Endothelial cell of umbilical vein (primary cell): ENCODE measurements around the gene CEMIP. TPM values are rescaled to one million over a fixed set of nuclear protein-coding genes. Genes with fewer than 3 reads are reported as not detected.

Source experiments
- BruUV-seq: library from RNA; stranded (reverse); fragments of 400-500 nt; replicated peaks from 2 replicates; lab custom pipeline; 2021; lab: Mats Ljungman, UMichigan
- CTCF ChIA-PET: fragments of 300-600, 350-600 bp; sonication (Branson Sonifier 250); formaldehyde crosslinking; loops from one replicate; lab custom pipeline; 2021; ENCODE audit warnings: antibody characterized with exemption, inconsistent platforms; lab: Charles Lee
- POLR2A ChIA-PET: fragments of 300-600, 350-600 bp; sonication (Branson Sonifier 250); formaldehyde crosslinking; loops from one replicate; lab custom pipeline; 2021; ENCODE audit warnings: antibody characterized with exemption, inconsistent platforms; lab: Charles Lee
- DNase-seq: peaks from one replicate; pipeline ENCODE4 v3.0.0-alpha.2; 2011; ENCODE audit warnings: low read depth, low spot score
- FAIRE-seq: peaks from 2 replicates; lab custom pipeline; 2011; peaks lifted over from hg19 to GRCh38; lab: Jason Lieb, UNC
- H2AFZ ChIP-seq: 2 replicates; pipeline ENCODE4 v1.6.0; 2012; ENCODE audit warnings: low read depth, low read length, control low read depth, inconsistent platforms
- H3K27ac ChIP-seq: 2 replicates; pipeline ENCODE4 v1.5.1; 2011; ENCODE audit warnings: low read depth, mild to moderate bottlenecking, control low read depth, low read length, moderate library complexity; ENCODE audit not compliant: insufficient read depth
- H3K27me3 ChIP-seq, 2 experiments: 2 replicates each; pipeline versions ENCODE4 v1.6.0 to v1.6.1; 2011; ENCODE audit warnings: low read length in 2 of 2, mixed read lengths in 1 of 2; ENCODE audit not compliant: control insufficient read depth in 2 of 2, insufficient read depth in 2 of 2
- H3K36me3 ChIP-seq, 2 experiments: 2 replicates in 1 of 2; 3 replicates in 1 of 2; pipeline ENCODE4 v1.5.1; 2011; ENCODE audit warnings: low read length in 2 of 2, mild to moderate bottlenecking in 1 of 2, moderate library complexity in 1 of 2; ENCODE audit not compliant: control insufficient read depth in 2 of 2, insufficient read depth in 2 of 2; ENCODE audit errors: extremely low read depth in 1 of 2
- H3K4me1 ChIP-seq: 3 replicates; pipeline ENCODE4 v1.5.1; 2011; ENCODE audit warnings: mild to moderate bottlenecking, low read length; ENCODE audit not compliant: control insufficient read depth, insufficient read depth; ENCODE audit errors: extremely low read depth
- H3K4me2 ChIP-seq: 2 replicates; pipeline ENCODE4 v1.6.1; 2011; ENCODE audit warnings: low read length, control low read depth, mixed read lengths; ENCODE audit not compliant: insufficient read depth
- H3K4me3 ChIP-seq, 3 experiments: fragments of 200-600 bp in 1 of 3; sonication (generic), shearing (Covaris generic) in 1 of 3; replicated peaks in 1 of 3; 2 replicates each; pipeline ENCODE4 v1.5.1; 2011 to 2016; ENCODE audit warnings: control low read depth in 3 of 3, low read length in 3 of 3, mild to moderate bottlenecking in 2 of 3, inconsistent platforms in 1 of 3, low read depth in 1 of 3, moderate library complexity in 1 of 3; ENCODE audit not compliant: insufficient read depth in 1 of 3
- H3K79me2 ChIP-seq: 2 replicates; pipeline ENCODE4 v1.6.0; 2012; ENCODE audit warnings: low read length, inconsistent platforms; ENCODE audit not compliant: control insufficient read depth, insufficient read depth
- H3K9ac ChIP-seq: replicated peaks from 2 replicates; pipeline ENCODE3; 2011; ENCODE audit warnings: low read length, control low read depth; ENCODE audit not compliant: insufficient read depth; ENCODE audit errors: extremely low read depth
- H3K9me1 ChIP-seq: replicated peaks from 3 replicates; pipeline ENCODE4 v1.6.0; 2011; ENCODE audit warnings: mild to moderate bottlenecking, low read length; ENCODE audit not compliant: control insufficient read depth, insufficient read depth; ENCODE audit errors: extremely low read depth
- H3K9me3 ChIP-seq: replicated peaks from 2 replicates; pipeline ENCODE4 v1.5.1; 2012; ENCODE audit warnings: low read length, inconsistent platforms; ENCODE audit not compliant: control insufficient read depth, insufficient read depth
- H4K20me1 ChIP-seq: replicated peaks from 2 replicates; pipeline ENCODE3; 2011; ENCODE audit warnings: mild to moderate bottlenecking, low read length; ENCODE audit not compliant: control insufficient read depth, insufficient read depth; ENCODE audit errors: extremely low read depth
- CTCF ChIP-seq, 2 donors: IDR thresholded peaks; 1 replicate in 1 of 2; 2 replicates in 1 of 2; pipeline ENCODE4 v1.5.1; 2011; ENCODE audit warnings: low read length in 2 of 2, mild to moderate bottlenecking in 2 of 2, moderate library complexity in 2 of 2, control low read depth in 1 of 2, inconsistent platforms in 1 of 2, low read depth in 1 of 2; ENCODE audit not compliant: insufficient read depth in 1 of 2; ENCODE audit errors: extremely low read depth in 1 of 2
- EZH2 ChIP-seq: IDR thresholded peaks from 2 replicates; pipeline ENCODE4 v1.6.1; 2012; ENCODE audit warnings: borderline replicate concordance, low read depth, mild to moderate bottlenecking, moderate library complexity, low read length, inconsistent platforms; ENCODE audit not compliant: severe bottlenecking
- FOS ChIP-seq: IDR thresholded peaks from 2 replicates; pipeline ENCODE4 v1.6.1; 2011; ENCODE audit warnings: mild to moderate bottlenecking, low read length, moderate library complexity, borderline replicate concordance; ENCODE audit not compliant: insufficient read depth
- GATA2 ChIP-seq: IDR thresholded peaks from 2 replicates; pipeline ENCODE4 v1.7.0; 2011; ENCODE audit warnings: low read depth, mild to moderate bottlenecking, moderate library complexity, mixed read lengths, low read length; ENCODE audit not compliant: insufficient read length, insufficient read depth
- JUN ChIP-seq: IDR thresholded peaks from 2 replicates; pipeline ENCODE4 v1.6.1; 2011; ENCODE audit warnings: borderline replicate concordance, low read depth; ENCODE audit not compliant: insufficient read length, insufficient read depth
- MAX ChIP-seq: IDR thresholded peaks from 2 replicates; pipeline ENCODE4 v1.6.1; 2011; ENCODE audit not compliant: insufficient read depth, insufficient read length
- MYC ChIP-seq: IDR thresholded peaks from one replicate; pipeline ENCODE4 v1.6.1; 2011; ENCODE audit warnings: mild to moderate bottlenecking, low read depth, low read length
- POLR2A ChIP-seq: IDR thresholded peaks from 2 replicates; pipeline ENCODE4 v1.6.1; 2012; ENCODE audit warnings: low read depth, mild to moderate bottlenecking, control low read depth, low read length
- POLR2AphosphoS5 ChIP-seq: IDR thresholded peaks from 2 replicates; pipeline ENCODE4 v1.6.1; 2012; ENCODE audit warnings: low read depth, mild to moderate bottlenecking, control low read depth, low read length, moderate library complexity; ENCODE audit not compliant: insufficient read depth
- dilution Hi-C: fragments of 300-500 bp; cut with MboI; formaldehyde crosslinking; loops from one replicate; pipeline ENCODE4 v1.15.0; 2019; ENCODE audit warnings: low sequenced_read_pairs; ENCODE audit not compliant: extremely low pct_ligation_motif_present
- intact Hi-C: fragments of 100-400 bp; cut with micrococcal nuclease; formaldehyde crosslinking; loops from one replicate; pipeline ENCODE4 v1.10.0; 2022
- polyA plus RNA-seq, 4 experiments: library from polyadenylated mRNA; depleted of rRNA in 3 of 4; stranded (reverse) in 3 of 4; unstranded in 1 of 4; fragments of >200 nt; gene quantifications; 2 replicates each; pipeline versions ENCODE4 v1.2.1 to v1.2.3, GENCODE V29; 2011 to 2012; ENCODE audit warnings: missing spikeins in 1 of 4
- total RNA-seq: library from RNA; stranded (reverse); gene quantifications from 2 replicates; pipeline ENCODE4 v1.2.3, GENCODE V29; 2021

CEMIP gene
- total and polyA plus RNA-seq, 2 donors (not counting 3 experiments of a cell fraction or from before 2014, with no cell fraction given), result 0.01 TPM; not detected in 1

DNA sequence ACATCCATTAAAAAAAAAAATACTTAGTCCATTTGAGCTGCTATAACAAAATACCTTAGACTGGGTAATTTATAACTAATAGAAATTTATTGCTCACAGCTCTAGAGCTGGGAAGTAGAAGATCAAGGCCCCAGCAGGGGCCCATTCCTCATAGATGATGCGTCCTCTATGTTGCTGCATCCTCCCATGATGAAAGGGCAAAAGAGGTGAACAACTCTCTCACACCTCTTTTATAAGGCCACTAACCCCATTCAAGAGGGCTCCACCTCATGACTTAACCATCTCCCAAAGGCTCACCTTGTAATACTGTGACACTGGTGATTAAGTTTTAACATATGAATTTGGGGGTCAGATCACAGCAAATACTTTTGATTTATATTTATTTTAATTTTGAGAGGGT is 218.5 kb downstream of the CEMIP start:
- Histone ChIP-seq H3K36me3 (no peaks in the 10 kb centered on the region), H4K20me1 (no peaks in the 10 kb centered on the region), H3K9me1 (no peaks in the 10 kb centered on the region), H3K4me3 (no peak overlapping the region), H3K4me2 (no peak overlapping the region), H3K9ac (no peak overlapping the region), H2AFZ (no peak overlapping the region), H3K27ac (no peak overlapping the region), H3K79me2 (peaks cover 22% of the 10 kb centered on the region), H3K9me3 (no peaks in the 10 kb centered on the region), H3K4me1 (peaks cover 11% of the 10 kb centered on the region), H3K27me3 (no peaks in the 10 kb centered on the region)
- BruUV-seq, result no TSS peak
- DNase-seq (no peak), FAIRE-seq (no peak)
- ChIA-PET POLR2A (no interaction called here), CTCF (interaction anchor here (1.3 to 8.6 kb wide), 3 partner anchors 20 to 268 kb away, joined by 3 to 114 read pairs (median 52); no protein-coding TSS in a partner anchor)
- no peak for TF ChIP-seq POLR2A
- TF ChIP-seq POLR2AphosphoS5, result no peak
- no peak for TF ChIP-seq FOS
- no peak for TF ChIP-seq MYC
- TF ChIP-seq EZH2, result no peak
- TF ChIP-seq MAX, result no peak
- no peak for TF ChIP-seq GATA2
- TF ChIP-seq CTCF (IDR thresholded peaks at IDR 0.05; ENCODE audit: extremely low read depth in 1 of 2, insufficient read depth in 1 of 2, low read depth in 1 of 2, low read length in 2 of 2), result no peak
- no peak for TF ChIP-seq JUN
- dilution Hi-C loops, result no loop called here
- intact Hi-C loops, result loop anchor here (10.0 kb wide), 1 partner anchor 1147 kb away; no protein-coding TSS in a partner anchor
